SJCRH30 (cell line): Measurements from ENCODE around the gene RUNX2. TPM values are rescaled to one million over a fixed set of nuclear protein-coding genes. Genes with fewer than 3 reads are reported as not detected.
"Not testable (repeated sequence)": the region's sequence is repeated elsewhere in the genome, so short reads cannot be mapped to it uniquely, and the experiment has no call there.

Source experiments
- DNase-seq, 2 experiments: peaks; one replicate each; pipeline ENCODE4 v3.0.0-alpha.2; 2015 to 2020
- H3K27ac ChIP-seq: fragments of 250-450 bp; sonication (Bioruptor Pico); 2 replicates; pipeline ENCODE4 v1.5.1; 2020; ENCODE audit warnings: mild to moderate bottlenecking, moderate library complexity
- H3K27me3 ChIP-seq: fragments of 250-450 bp; sonication (Bioruptor Pico); 2 replicates; pipeline ENCODE4 v1.5.1; 2020; ENCODE audit warnings: mild to moderate bottlenecking, moderate library complexity
- H3K36me3 ChIP-seq: fragments of 250-450 bp; sonication (Bioruptor Pico); 2 replicates; pipeline ENCODE4 v1.5.1; 2020; ENCODE audit warnings: mild to moderate bottlenecking, moderate library complexity
- H3K4me1 ChIP-seq: fragments of 250-450 bp; sonication (Bioruptor Pico); 2 replicates; pipeline ENCODE4 v1.5.1; 2020; ENCODE audit warnings: mild to moderate bottlenecking, moderate library complexity
- H3K4me3 ChIP-seq: fragments of 250-450 bp; sonication (Bioruptor Pico); 2 replicates; pipeline ENCODE4 v1.5.1; 2020; ENCODE audit warnings: mild to moderate bottlenecking, moderate library complexity
- H3K9me3 ChIP-seq: fragments of 250-450 bp; sonication (Bioruptor Pico); replicated peaks from 2 replicates; pipeline ENCODE4 v1.5.1; 2020; ENCODE audit warnings: mild to moderate bottlenecking, moderate library complexity
- total RNA-seq: library from RNA; depleted of rRNA; stranded (reverse); fragments of >200 nt; shearing (Covaris generic); gene quantifications from 2 replicates; pipeline ENCODE4 v1.2.3, GENCODE V29; 2014

The RUNX2 gene
- total RNA-seq, 1 experiment from 2014 or later, result 50.5 TPM

- Histone ChIP-seq H3K4me1 (0 out of 2 replicates have a peak, but pooled peaks cover 3% of the 10 kb centered on the region), H3K36me3 (peaks cover 75% of the 10 kb centered on the region), H3K4me3 (no peak overlapping the region), H3K27me3 (no peaks in the 10 kb centered on the region; the same call in 1 of the 2 replicates), H3K27ac (no peak overlapping the region), H3K9me3 (no peaks in the 10 kb centered on the region; the same call in 1 of the 2 replicates)
- no peak for DNase-seq
Observed at GRCh38 chr6:45462190-45463134, 134.3 kb downstream of the RUNX2 start.

- DNase-seq, result no peak
- no peak overlapping the region for H3K27ac ChIP-seq
Observed at GRCh38 chr6:45464685-45465084, 136.6 kb downstream of the RUNX2 start.

GRCh38 chr6:45466686-45467085 is 138.6 kb downstream of the RUNX2 start:
- H3K4me1 ChIP-seq, result 0 out of 2 replicates have a peak, but pooled peaks cover 3% of the 10 kb centered on the region
- H3K9me3 ChIP-seq, result no peaks in the 10 kb centered on the region; the same call in 1 of the 2 replicates
- no peak overlapping the region for H3K27ac ChIP-seq
- no peaks in the 10 kb centered on the region; the same call in 1 of the 2 replicates for H3K27me3 ChIP-seq
- DNase-seq, result no peak
- H3K4me3 ChIP-seq, result no peak overlapping the region
- H3K36me3 ChIP-seq, result peaks cover 77% of the 10 kb centered on the region

More at GRCh38 chr6:45464685-45465084, 136.6 kb downstream of the RUNX2 start:
- H3K27me3 ChIP-seq, result no peaks in the 10 kb centered on the region; the same call in 1 of the 2 replicates
- H3K36me3 ChIP-seq, result peaks cover 77% of the 10 kb centered on the region
- 0 out of 2 replicates have a peak, but pooled peaks cover 3% of the 10 kb centered on the region for H3K4me1 ChIP-seq
- no peak overlapping the region for H3K4me3 ChIP-seq
- H3K9me3 ChIP-seq, result no peaks in the 10 kb centered on the region; the same call in 1 of the 2 replicates

- H3K4me1 ChIP-seq, H3K27me3 ChIP-seq, H3K9me3 ChIP-seq, H3K27ac ChIP-seq, H3K4me3 ChIP-seq, DNase-seq: not testable (repeated sequence)
- peaks cover 77% of the 10 kb centered on the region for H3K36me3 ChIP-seq
Observed at GRCh38 chr6:45467417-45467816, 139.3 kb downstream of the RUNX2 start.

GRCh38 chr6:45467853-45468252 is 139.7 kb downstream of the RUNX2 start:
- Histone ChIP-seq H3K27me3 (no peaks in the 10 kb centered on the region; the same call in 1 of the 2 replicates), H3K4me3 (no peak overlapping the region), H3K4me1 (peaks cover 8% of the 10 kb centered on the region), H3K9me3 (no peaks in the 10 kb centered on the region), H3K36me3 (peaks cover 77% of the 10 kb centered on the region), H3K27ac (no peak overlapping the region)
- no peak for DNase-seq

GRCh38 chr6:45469663-45470062 is 141.5 kb downstream of the RUNX2 start:
- no peaks in the 10 kb centered on the region for H3K9me3 ChIP-seq
- H3K27ac ChIP-seq, result no peak overlapping the region
- H3K27me3 ChIP-seq, result no peaks in the 10 kb centered on the region
- H3K36me3 ChIP-seq, result peaks cover 79% of the 10 kb centered on the region
- H3K4me3 ChIP-seq, result no peak overlapping the region
- no peak for DNase-seq
- peaks cover 8% of the 10 kb centered on the region for H3K4me1 ChIP-seq

GRCh38 chr6:45470131-45470738 is 142.1 kb downstream of the RUNX2 start:
- H3K9me3 ChIP-seq, result no peaks in the 10 kb centered on the region
- H3K27ac ChIP-seq, result no peak overlapping the region
- no peak for DNase-seq
- H3K4me3 ChIP-seq, result no peak overlapping the region
- no peaks in the 10 kb centered on the region for H3K27me3 ChIP-seq
- peaks cover 8% of the 10 kb centered on the region for H3K4me1 ChIP-seq
- peaks cover 80% of the 10 kb centered on the region for H3K36me3 ChIP-seq

- no peak overlapping the region for H3K27ac ChIP-seq
- no peaks in the 10 kb centered on the region for H3K27me3 ChIP-seq
- no peak overlapping the region for H3K4me3 ChIP-seq
- no peaks in the 10 kb centered on the region for H3K9me3 ChIP-seq
- H3K36me3 ChIP-seq, result peaks cover 85% of the 10 kb centered on the region
- H3K4me1 ChIP-seq, result peaks cover 4% of the 10 kb centered on the region
- DNase-seq, result peak; percentile 18 to 42
Observed at GRCh38 chr6:45472382-45472781, 144.3 kb downstream of the RUNX2 start.

GRCh38 chr6:45473121-45473993 is 145.2 kb downstream of the RUNX2 start:
- peaks cover 86% of the 10 kb centered on the region for H3K36me3 ChIP-seq
- no peak overlapping the region for H3K4me3 ChIP-seq
- no peaks in the 10 kb centered on the region for H3K27me3 ChIP-seq
- H3K27ac ChIP-seq, result no peak overlapping the region
- no peak for DNase-seq
- H3K4me1 ChIP-seq, result peaks cover 4% of the 10 kb centered on the region
- H3K9me3 ChIP-seq, result no peaks in the 10 kb centered on the region

- Histone ChIP-seq H3K4me3 (no peak overlapping the region), H3K36me3 (peaks cover 86% of the 10 kb centered on the region), H3K4me1 (peaks cover 4% of the 10 kb centered on the region), H3K9me3 (no peaks in the 10 kb centered on the region), H3K27ac (no peak overlapping the region), H3K27me3 (no peaks in the 10 kb centered on the region)
- no peak for DNase-seq
Observed at GRCh38 chr6:45474376-45474775, 146.2 kb downstream of the RUNX2 start.

- no peak overlapping the region for H3K27ac ChIP-seq
- DNase-seq, result no peak
- no peaks in the 10 kb centered on the region for H3K9me3 ChIP-seq
- H3K36me3 ChIP-seq, result peaks cover 88% of the 10 kb centered on the region
- H3K4me3 ChIP-seq, result no peak overlapping the region
- H3K27me3 ChIP-seq, result no peaks in the 10 kb centered on the region
- peaks cover 4% of the 10 kb centered on the region for H3K4me1 ChIP-seq
Observed at GRCh38 chr6:45476341-45476740, 148.2 kb downstream of the RUNX2 start.

GRCh38 chr6:45477278-45477677 is 149.1 kb downstream of the RUNX2 start:
- Histone ChIP-seq H3K27ac (no peak overlapping the region), H3K4me1 (peaks cover 4% of the 10 kb centered on the region), H3K27me3 (no peaks in the 10 kb centered on the region), H3K4me3 (no peak overlapping the region), H3K9me3 (no peaks in the 10 kb centered on the region), H3K36me3 (peaks cover 86% of the 10 kb centered on the region)
- DNase-seq, result no peak

- H3K9me3 ChIP-seq, result no peaks in the 10 kb centered on the region
- no peak overlapping the region for H3K27ac ChIP-seq
- H3K27me3 ChIP-seq, result no peaks in the 10 kb centered on the region
- DNase-seq, result no peak
- peaks cover 85% of the 10 kb centered on the region for H3K36me3 ChIP-seq
- peaks cover 4% of the 10 kb centered on the region; the same call in 1 of the 2 replicates for H3K4me1 ChIP-seq
- no peak overlapping the region for H3K4me3 ChIP-seq
Observed at GRCh38 chr6:45477790-45478189, 149.7 kb downstream of the RUNX2 start.

- Histone ChIP-seq H3K27me3 (no peaks in the 10 kb centered on the region), H3K9me3 (no peaks in the 10 kb centered on the region), H3K27ac (no peak overlapping the region), H3K36me3 (peaks cover 84% of the 10 kb centered on the region), H3K4me1 (peaks cover 7% of the 10 kb centered on the region; the same call in 1 of the 2 replicates), H3K4me3 (no peak overlapping the region)
- no peak for DNase-seq
Observed at GRCh38 chr6:45478240-45478639, 150.1 kb downstream of the RUNX2 start.
